ENCODE results near the gene CRIM1. TPM values are rescaled to one million over a fixed set of nuclear protein-coding genes. Genes with fewer than 3 reads are reported as not detected.

Gene CRIM1
- total RNA-seq, 1 donor from 2014 or later, result 158 TPM

- no peaks in the 10 kb centered on the region for H3K9me3 ChIP-seq
- ATAC-seq (no peak), DNase-seq (no peak)
- TF ChIP-seq CTCF (IDR thresholded peaks at IDR 0.05), result no peak
- no peak overlapping the region for H3K27ac ChIP-seq
- H3K4me3 ChIP-seq, result no peak overlapping the region
- peaks cover 5% of the 10 kb centered on the region for H3K36me3 ChIP-seq
- H3K4me1 ChIP-seq, result peaks cover 22% of the 10 kb centered on the region
- H3K27me3 ChIP-seq, result no peaks in the 10 kb centered on the region
- intact Hi-C loops (cut with DNase I), result no loop called here
These were observed 26.4 kb downstream of the CRIM1 start for GRCh38 chr2:36381993-36382392.

GRCh38 chr2:36382472-36382871 lies 26.9 kb downstream of the CRIM1 start:
- H3K27ac ChIP-seq, result no peak overlapping the region
- no peaks in the 10 kb centered on the region for H3K27me3 ChIP-seq
- intact Hi-C loops (cut with DNase I), result no loop called here
- H3K4me1 ChIP-seq, result peaks cover 19% of the 10 kb centered on the region
- ATAC-seq, result no peak
- DNase-seq, result no peak
- peaks cover 5% of the 10 kb centered on the region for H3K36me3 ChIP-seq
- no peak for TF ChIP-seq CTCF (IDR thresholded peaks at IDR 0.05)
- H3K4me3 ChIP-seq, result no peak overlapping the region
- no peaks in the 10 kb centered on the region for H3K9me3 ChIP-seq

GRCh38 chr2:36383726-36384125 lies 28.1 kb downstream of the CRIM1 start:
- H3K27me3 ChIP-seq, result no peaks in the 10 kb centered on the region
- peaks cover 5% of the 10 kb centered on the region for H3K36me3 ChIP-seq
- TF ChIP-seq CTCF (IDR thresholded peaks at IDR 0.05), result no peak
- H3K27ac ChIP-seq, result no peak overlapping the region
- intact Hi-C loops (cut with DNase I), result no loop called here
- no peak for ATAC-seq
- no peak for DNase-seq
- H3K9me3 ChIP-seq, result no peaks in the 10 kb centered on the region
- H3K4me1 ChIP-seq, result peaks cover 19% of the 10 kb centered on the region
- H3K4me3 ChIP-seq, result no peak overlapping the region

- H3K27me3 ChIP-seq, result no peaks in the 10 kb centered on the region
- H3K4me1 ChIP-seq, result peaks cover 25% of the 10 kb centered on the region
- no peaks in the 10 kb centered on the region for H3K9me3 ChIP-seq
- intact Hi-C loops (cut with DNase I), result no loop called here
- no peaks in the 10 kb centered on the region for H3K36me3 ChIP-seq
- no peak overlapping the region for H3K4me3 ChIP-seq
- no peak overlapping the region for H3K27ac ChIP-seq
- ATAC-seq (no peak), DNase-seq (no peak)
- TF ChIP-seq CTCF (IDR thresholded peaks at IDR 0.05), result no peak
These were observed 28.9 kb downstream of the CRIM1 start for GRCh38 chr2:36384454-36384853.

GRCh38 chr2:36385603-36386002 lies 30.0 kb downstream of the CRIM1 start:
- H3K4me3 ChIP-seq, result no peak overlapping the region
- ATAC-seq (no peak), DNase-seq (no peak)
- no peaks in the 10 kb centered on the region for H3K27me3 ChIP-seq
- no peak for TF ChIP-seq CTCF (IDR thresholded peaks at IDR 0.05)
- no peaks in the 10 kb centered on the region for H3K9me3 ChIP-seq
- H3K4me1 ChIP-seq, result peaks cover 21% of the 10 kb centered on the region
- intact Hi-C loops (cut with DNase I), result no loop called here
- H3K36me3 ChIP-seq, result no peaks in the 10 kb centered on the region
- H3K27ac ChIP-seq, result no peak overlapping the region

GRCh38 chr2:36387258-36387916 lies 31.8 kb downstream of the CRIM1 start:
- no peak for DNase-seq
- Histone ChIP-seq H3K36me3 (no peaks in the 10 kb centered on the region), H3K4me1 (peaks cover 10% of the 10 kb centered on the region), H3K27ac (no peak overlapping the region), H3K4me3 (no peak overlapping the region), H3K9me3 (no peaks in the 10 kb centered on the region), H3K27me3 (no peaks in the 10 kb centered on the region)
- TF ChIP-seq CTCF (IDR thresholded peaks at IDR 0.05), result no peak
- ATAC-seq, result no peak
- intact Hi-C loops (cut with DNase I), result no loop called here
